IPS-18c (cell line): ENCODE data around the gene LRRC27.
"Not testable (repeated sequence)": the region's sequence is repeated elsewhere in the genome, so short reads cannot be mapped to it uniquely, and the experiment has no call there.

Experiments
- H3K4me3 ChIP-seq: 2 replicates; pipeline ENCODE4 v1.7.0; 2013; ENCODE audit warnings: low read depth, mild to moderate bottlenecking, low read length, moderate library complexity; ENCODE audit not compliant: insufficient read depth
- H3K9me3 ChIP-seq: one replicate; pipeline ENCODE4 v1.6.1; 2013; ENCODE audit warnings: mild to moderate bottlenecking, low read length, moderate library complexity; ENCODE audit not compliant: control insufficient read depth, insufficient read depth

The LRRC27 gene

DNA sequence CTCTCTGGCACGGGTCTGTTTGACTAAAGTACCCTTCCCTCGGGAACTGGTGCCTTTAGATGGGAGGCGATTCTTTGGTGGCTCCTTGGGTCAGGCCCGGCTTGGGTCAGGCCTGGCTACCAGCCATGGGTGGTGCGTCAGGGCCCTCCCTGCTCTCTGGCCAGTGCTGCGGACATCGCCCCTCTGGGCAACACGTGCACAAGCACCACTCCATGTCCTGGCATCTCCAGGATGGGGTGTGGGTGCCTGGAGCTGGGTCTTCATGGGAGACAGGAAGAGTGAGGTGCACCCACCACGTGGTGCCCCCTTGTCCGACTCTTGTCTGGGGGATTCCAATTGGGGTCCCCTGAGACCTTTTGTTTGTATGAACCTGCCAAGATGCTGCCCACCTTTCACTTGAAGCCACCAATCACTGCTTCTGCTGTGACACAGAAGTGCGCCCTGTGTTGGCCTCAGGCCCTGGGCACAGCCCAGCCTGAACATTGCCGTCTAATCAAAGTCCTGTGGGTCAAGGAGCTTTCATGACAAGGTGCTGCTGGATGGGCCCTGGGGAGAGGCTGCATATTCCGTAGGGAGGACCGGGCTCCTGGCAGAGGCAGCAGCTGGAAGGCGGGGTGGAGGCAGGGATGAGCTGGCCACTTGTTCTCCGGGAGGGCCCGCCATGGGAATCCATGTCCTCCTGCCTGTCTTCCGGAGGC is 53.9 kb downstream of the LRRC27 start:
- H3K4me3 ChIP-seq = no peak overlapping the region
- no peaks in the 10 kb centered on the region for H3K9me3 ChIP-seq

DNA sequence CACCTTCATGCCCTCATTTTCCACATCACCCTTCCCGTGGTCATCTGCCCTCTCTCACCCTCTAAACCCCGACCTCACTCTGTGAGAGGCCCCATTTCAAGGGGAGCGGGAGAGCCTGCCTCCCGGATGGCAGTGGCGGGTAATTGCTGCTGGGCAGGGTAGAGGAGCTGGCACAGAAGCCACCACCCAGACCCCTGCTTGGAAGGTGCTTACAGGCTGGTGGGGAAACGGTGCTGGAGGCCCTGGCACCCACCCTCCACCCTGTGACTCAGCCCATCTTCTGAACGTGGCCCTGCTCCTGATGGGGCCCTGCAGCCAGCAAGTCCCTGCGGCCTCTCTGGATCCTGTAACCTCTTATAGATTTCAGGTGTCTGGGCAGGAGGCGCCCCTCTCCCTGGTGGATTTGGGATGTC is 54.4 kb downstream of the LRRC27 start:
- no peaks in the 10 kb centered on the region for H3K9me3 ChIP-seq
- H3K4me3 ChIP-seq = no peak overlapping the region

DNA sequence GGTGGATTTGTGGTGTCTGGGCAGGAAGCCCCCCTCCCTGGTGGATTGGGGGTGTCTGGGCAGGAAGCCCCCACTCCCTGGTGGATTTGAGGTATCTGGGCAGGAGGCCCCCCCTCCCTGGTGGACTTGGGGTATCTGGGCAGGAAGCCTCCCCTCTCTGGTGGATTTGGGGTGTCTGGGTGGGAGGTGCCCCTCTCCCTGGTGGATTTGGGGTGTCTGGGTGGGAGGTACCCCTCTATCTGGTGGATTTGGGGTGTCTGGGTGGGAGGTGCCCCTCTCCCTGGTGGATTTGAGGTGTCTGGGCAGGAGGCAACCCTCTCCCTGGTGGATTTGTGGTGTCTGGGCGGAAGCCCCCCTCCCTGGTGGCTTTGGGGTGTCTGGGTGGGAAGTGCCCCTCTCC is 54.9 kb downstream of the LRRC27 start:
- H3K9me3 ChIP-seq, H3K4me3 ChIP-seq: not testable (repeated sequence)

DNA sequence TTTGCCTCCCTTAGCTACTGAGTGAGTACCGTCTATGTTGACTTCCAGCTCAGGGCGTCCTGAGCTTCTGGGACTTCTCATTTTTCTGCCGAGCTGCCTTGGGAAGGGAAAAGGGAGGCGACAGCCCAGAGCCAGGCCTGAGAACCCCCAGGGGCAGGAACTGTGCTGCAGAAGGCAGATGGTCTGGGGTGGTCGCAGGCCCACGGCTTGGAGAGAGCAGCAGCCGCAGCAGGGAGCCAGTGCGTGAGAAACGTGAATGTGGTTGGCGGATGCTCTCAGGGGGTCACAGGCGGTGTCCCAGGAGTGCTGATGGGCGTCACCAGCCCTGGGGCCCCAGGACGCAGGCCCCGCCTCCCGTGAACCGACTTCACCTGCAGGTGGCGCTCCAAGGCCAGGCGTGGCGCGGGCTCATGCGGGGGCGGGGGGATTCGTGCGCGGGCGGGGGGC is 55.8 kb downstream of the LRRC27 start:
- Histone ChIP-seq H3K4me3 (no peak overlapping the region), H3K9me3 (no peaks in the 10 kb centered on the region)

DNA sequence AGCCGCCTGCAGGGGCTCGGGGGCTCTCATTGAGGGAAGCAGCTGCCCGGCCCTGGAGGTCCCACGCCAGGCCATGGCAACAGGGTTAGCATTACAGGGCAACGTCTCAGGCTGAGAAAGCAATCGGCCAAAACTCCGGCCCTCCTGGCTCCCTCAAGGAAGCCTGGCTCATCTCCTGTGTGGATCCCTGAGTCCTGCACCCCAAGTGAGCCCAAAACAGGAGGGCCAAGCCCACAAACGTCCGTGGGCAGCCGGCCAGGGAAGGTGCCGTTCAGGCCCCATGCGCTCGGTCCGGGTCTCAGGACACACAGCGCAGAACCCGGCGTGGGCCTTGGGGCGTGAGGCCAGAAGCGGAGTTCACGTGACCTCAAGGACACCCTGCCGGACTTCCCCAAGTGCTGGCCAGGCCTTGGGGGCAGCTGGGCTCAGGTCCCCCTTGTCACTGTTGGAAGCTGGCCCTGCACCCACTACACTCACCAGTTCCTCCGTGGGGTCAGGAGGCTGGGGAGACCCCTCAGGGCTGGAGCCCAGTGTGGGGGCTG is 57.0 kb downstream of the LRRC27 start:
- Histone ChIP-seq H3K4me3 (no peak overlapping the region), H3K9me3 (no peaks in the 10 kb centered on the region)

DNA sequence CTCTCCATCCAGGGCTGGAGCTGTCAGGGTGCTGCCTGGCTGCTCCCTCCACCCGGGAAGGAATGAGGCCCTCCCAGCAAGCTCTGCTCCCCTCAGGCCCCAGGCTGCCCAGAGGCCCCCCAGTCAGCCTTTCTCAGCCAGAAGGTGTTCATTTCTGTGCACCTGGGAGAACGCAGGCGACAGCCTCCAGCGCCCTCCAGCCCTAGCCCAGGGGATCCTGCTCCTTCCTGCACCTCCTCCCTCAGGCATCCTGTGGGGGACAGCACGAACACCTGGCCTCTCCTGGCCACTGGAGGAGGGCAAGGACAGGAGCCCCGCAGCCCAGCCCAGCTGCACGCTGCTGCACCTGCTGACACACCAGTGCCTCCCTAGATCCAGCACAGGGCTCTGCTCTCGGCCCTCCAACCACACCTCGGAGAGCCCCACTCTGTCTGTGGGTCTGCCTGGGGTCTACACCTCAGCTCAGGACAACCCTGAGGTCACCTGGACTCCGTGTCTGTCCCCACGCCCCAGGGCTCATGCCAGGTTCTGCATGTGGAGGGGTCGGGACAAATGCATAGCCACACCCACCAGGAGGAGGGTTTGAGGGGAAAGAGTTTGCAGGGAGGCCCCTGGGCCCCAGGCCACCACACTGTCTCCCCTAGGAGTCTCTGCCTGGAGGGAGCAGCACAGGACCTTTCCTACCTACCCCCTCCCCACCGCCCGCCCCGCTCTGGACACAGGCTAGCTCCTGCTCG is 57.6 kb downstream of the LRRC27 start:
- no peaks in the 10 kb centered on the region for H3K9me3 ChIP-seq
- H3K4me3 ChIP-seq = no peak overlapping the region

DNA sequence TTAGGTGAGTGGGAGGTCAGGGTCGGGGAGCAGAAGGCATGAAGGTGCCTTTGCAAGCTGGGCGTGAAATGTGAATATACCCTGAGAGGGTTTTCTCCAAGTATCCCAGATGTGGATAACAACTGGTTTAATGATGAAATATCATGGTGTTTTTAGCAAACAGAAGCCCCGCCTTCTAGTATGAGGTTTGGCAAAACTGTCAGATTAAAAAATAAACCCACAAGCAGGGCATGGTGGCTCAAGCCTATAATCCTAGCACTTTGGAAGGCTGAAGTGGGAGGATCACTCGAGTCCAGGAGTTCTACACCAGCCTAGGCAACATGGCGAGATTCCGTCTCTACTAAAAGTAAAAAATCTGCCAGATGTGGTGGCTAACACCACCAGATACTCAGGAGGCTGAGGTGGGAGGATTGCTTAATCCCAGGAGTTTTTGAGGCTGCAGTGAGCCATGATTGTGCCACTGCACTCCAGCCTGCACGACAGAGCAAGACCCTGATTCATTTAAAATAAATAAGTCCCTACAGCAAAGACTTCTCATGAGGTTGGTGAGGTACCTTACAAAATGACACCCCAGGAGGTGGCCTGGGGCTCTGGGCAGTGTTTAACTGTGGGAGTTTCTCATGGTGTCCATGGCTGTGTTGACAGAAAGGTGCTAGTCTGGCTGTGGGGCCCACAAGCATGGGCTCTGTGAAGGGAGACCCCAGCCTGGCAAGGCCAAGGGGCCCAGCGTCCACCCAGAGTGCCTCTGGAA is 58.4 kb downstream of the LRRC27 start:
- H3K4me3 ChIP-seq = no peak overlapping the region
- H3K9me3 ChIP-seq = no peaks in the 10 kb centered on the region

DNA sequence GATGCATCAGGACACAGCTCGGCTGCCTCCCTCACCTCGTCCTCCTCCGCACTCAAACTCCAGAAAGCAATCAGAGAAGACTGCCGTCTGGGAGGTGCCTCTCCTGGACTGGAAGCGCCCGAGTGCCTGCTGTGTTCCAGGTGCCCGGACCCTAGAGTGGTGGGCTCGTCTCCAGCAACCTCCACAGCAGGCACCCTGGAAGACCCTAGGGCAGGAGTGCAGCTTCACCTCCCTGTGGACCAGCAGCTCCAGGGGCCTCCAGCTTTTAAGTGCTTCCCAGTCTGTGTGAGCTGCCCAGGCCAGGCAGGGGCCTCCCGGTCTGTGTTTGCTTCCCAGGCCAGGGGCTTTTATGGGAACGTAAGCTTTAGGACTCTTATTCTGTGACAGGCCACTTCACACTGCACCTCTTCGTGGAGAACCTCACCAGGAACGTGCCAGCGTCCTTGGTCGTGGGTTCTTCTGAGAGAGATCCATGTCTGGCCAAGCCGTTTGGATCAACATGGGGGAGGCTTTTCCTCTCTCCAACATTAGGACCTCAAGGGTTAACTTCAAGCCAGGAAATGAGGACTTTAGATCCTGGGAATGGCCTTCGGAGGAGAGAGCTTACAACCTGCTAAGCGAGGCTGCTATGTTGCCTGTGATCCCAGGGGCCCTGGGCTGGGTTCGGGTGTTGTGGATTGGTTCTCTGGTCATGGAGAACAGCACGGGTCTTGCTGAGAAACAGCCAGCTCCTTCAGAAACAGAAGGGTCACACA is 59.1 kb downstream of the LRRC27 start:
- no peaks in the 10 kb centered on the region for H3K9me3 ChIP-seq

DNA sequence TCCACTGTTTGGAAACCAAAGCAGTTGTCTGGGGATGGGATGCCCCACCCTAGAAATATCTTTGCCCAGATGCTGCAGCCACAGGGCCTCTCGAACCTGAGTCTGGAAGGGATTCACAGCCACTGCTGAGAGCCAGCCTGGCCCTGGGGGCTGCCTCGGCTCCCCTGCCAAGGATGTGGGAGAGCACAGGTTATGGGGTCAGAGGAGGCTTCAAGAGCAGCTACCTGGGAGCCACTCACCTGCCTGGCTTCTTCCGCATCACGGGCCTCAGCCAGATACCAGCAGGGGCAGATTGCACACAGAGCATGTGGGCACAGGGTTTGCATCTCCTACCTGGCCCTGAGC is 59.7 kb downstream of the LRRC27 start:
- no peaks in the 10 kb centered on the region for H3K9me3 ChIP-seq
- no peak overlapping the region for H3K4me3 ChIP-seq

More for the DNA sequence above, 59.1 kb downstream of the LRRC27 start:
- no peak overlapping the region for H3K4me3 ChIP-seq

DNA sequence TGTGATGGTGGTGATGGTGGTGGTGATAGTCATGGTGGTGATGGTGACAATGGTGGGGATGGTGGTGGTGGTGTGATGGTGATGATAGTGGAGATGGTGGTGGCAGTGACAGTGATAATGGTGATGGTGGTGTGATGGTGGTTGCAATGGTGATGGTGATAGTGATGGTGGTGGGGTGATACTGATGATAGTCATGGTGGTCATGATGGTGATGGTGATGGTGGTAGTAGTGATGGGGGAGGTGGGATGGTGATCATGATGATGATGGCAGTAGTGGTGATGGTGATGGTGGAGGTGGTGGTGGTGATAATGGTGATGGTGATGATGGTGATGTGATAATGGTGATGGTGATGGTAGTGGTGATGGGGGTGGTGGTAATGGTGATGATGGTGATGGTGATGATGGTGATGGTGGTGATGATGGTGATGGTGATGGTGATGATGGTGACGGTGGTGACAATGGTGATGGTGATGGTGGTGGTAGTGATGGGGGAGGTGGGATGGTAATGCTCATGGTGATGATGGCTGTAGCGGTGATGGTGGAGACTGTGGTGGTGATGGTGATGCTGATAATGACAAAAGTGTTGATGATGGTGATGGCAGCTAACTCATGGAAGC is 60.3 kb downstream of the LRRC27 start:
- H3K4me3 ChIP-seq = no peak overlapping the region
- H3K9me3 ChIP-seq = no peaks in the 10 kb centered on the region

DNA sequence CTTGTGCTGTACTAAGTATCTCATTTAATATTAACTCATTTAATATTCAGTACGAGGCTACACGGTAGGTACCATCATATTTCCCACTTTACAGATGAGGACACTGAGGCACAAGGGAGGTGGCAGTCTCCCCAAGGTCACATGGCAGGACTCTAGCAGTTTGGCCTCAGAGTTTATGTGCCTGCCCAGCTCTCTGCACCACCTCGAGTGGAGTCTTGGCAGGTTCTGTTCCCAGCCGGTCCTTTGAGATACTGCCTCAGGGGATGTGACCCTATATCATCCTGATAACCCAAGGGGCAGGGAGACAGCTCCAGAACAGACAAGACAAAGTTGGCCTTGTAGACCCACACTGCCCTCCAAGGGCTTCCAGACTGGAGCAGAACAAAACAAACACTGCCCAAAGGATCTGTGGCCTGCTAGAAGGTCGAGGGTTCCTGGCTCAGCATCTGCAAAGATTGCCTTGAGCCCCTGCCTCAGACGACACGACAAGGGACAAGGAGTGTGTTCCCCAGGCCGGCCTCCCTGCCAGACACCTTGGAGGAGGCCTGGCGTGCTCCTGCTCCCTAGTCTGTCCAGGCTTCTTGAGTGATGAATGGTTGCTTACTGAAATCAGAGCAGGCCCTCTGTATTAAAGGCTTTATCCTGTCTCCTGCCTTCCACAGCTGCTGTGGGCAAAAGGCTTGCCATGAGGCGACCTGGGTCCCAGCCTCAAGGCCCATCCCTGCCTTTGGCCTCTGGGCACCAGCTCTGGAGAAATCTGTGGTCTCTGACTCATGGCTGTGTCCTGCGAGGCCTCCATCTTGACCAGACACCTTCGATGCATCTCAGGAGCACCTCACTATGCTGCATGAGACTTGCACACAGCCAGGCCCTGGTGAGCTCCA is 61.1 kb downstream of the LRRC27 start:
- Histone ChIP-seq H3K9me3 (no peaks in the 10 kb centered on the region), H3K4me3 (no peak overlapping the region)

DNA sequence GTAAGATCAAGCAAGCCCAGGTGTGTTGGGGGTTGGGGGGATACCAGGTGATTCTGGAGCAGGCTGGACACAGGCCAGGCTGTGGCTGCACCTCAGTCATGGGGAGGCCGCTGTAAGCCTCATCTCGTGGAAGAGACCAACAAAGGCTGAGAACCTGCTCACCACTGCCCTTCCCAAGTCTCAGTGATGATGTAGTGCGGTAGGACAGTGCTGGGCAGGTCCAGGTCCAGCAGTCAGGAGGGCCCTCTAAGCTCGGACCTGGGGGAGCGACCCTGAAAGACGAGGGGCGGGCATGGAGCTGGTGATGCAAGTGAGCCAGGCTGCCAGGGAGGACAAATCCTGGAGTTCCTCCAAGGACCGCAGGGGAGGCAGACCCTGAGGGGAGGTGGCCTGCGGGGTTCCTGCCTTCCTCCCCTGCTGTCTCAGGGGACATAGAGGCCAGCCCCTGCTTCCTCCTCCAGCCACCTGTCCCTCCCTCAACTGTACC is 61.7 kb downstream of the LRRC27 start:
- H3K9me3 ChIP-seq = no peaks in the 10 kb centered on the region
- no peak overlapping the region for H3K4me3 ChIP-seq

DNA sequence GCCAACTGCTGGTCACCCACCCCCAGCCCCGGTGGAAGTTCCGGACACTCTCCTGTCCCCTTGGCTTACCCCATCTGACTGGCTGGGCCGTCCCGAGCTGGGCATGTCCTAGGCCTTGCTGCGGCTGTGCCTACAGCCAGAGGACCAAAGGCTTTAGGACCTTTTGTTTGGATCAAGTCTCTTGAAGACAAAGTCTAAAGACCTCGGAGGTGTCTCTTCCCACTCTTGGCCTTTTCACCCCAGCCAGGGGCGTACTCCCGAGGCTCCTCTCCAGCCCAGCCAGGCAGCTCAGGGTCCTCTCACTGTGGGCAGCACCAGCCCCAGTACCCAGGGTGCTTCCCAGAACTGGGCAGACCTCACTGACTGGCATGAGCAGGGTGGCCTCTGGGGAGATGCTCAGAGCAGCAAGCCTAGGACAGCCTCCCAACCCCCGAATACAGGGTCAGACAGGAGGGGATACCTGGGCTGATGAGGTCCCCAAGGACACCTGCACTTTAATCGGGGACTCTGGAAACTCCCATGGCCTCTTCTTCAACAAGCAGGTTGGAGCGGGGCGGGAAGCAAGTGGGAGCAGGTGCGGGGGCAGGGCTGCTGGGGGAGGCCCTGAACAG is 62.3 kb downstream of the LRRC27 start:
- Histone ChIP-seq H3K4me3 (no peak overlapping the region), H3K9me3 (no peaks in the 10 kb centered on the region)

DNA sequence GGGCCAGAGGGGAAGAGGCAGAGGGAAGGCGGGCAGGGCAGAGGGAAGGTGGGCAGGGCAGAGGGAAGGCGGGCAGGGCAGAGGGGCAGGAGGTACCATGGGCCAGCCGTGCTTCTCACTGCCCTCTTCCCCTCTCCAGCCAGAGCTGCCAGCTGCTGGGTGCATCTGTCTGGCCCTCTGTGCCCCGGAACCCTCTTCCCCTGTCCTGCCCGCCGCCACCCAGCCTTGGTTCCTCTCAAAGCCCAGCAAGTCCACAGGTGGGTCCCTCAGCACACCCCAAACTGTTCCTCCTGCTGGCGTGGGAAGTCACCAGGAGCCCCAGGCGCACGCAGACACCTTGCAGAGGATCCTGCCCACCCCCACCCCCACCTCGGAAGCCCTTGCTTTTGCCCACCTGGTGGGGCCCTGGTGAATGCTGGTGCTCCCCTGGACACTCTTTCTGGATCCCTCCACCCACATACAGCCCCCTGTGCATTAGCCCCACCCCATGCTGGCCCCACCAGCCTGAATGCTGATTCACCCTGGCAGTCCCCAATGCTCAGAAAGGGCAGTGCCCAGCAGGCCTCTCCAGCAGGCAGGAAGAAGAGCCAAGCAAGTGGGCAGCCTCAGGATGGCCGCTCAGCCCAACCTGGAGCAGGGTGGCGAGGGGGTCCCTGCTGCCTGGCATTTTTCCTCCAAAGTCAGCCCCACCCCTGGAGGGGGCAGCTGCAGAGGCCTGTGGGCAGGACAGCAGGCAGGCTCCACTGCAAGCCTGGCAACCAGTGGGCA is 63.1 kb downstream of the LRRC27 start:
- no peak overlapping the region for H3K4me3 ChIP-seq
- no peaks in the 10 kb centered on the region for H3K9me3 ChIP-seq
